SK-N-SH (cell line): Measurements from ENCODE around the gene CBFA2T3.

Experiments used
- CTCF ChIP-seq: fragments of 200-600 bp; sonication (generic); IDR thresholded peaks from 2 replicates; pipeline ENCODE4 v1.6.1; 2017; ENCODE audit warnings: antibody characterized with exemption, mild to moderate bottlenecking, moderate library complexity
- EP300 ChIP-seq, 2 experiments: IDR thresholded peaks; 2 replicates each; pipeline versions ENCODE4 v1.4.0 to v1.6.1; 2012; ENCODE audit warnings: borderline replicate concordance in 1 of 2, low read depth in 1 of 2, low read length in 1 of 2
- RXRA ChIP-seq: IDR thresholded peaks from 2 replicates; pipeline ENCODE4 v1.4.0; 2012; ENCODE audit warnings: low read depth, mild to moderate bottlenecking, borderline replicate concordance

- TF ChIP-seq CTCF (no peak), EP300 (IDR thresholded peaks at IDR 0.05; ENCODE audit: borderline replicate concordance in 1 of 2, low read depth in 1 of 2, low read length in 1 of 2) (no peak), RXRA (no peak)
Observed at GRCh38 chr16:88835383-88835782, 141.6 kb downstream of the CBFA2T3 start.
